Stimulated activated CD4-positive, alpha-beta T cell treated with anti-CD3 and anti-CD28 coated beads, Interleukin-2, amount 100 ng/mL, for 24 hours (primary cell): ENCODE data around the gene VEGFB.

Experiments
- DNase-seq, 2 donors: peaks; one replicate each; pipeline ENCODE4 v3.0.0-alpha.2; 2020

VEGFB gene

DNA sequence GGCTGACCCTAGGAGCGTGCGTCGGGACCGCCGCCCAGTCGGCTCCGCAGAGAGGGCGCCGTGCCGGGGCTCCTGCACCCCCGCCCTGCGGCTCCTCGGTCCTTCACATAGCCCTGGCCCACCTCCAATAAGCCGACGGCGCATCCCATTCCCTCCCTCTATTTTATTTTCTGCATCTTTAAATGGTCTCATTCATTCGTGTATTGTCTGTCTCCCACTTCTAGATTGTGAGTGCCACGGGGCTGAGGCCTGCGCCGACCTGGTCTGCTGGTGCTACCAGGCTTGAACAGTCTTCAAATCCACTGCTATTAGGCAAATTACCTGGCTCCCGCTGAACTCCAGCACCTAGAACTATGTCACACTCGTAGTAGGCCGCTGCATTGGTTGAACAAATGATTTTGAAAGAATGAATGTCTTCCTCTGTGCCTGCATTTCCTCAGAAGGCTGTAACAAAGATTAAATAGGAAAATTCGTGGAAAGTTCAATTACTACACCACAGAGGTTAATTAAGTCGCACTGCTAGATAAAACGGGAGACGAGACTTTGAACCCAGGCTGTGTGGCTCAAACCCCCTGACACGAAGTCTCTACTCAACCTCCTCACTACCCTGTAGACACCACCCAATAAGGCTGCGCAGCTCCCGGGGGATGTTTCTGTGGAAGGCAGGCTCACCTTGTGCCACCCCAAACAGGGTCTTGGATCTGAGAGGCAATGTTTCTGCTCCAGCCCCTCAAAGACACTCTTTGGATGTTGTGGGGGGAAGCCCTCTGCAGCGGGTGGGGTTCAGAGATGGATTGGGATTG, 13.5 kb downstream of the VEGFB start:
- no peak for DNase-seq

DNA sequence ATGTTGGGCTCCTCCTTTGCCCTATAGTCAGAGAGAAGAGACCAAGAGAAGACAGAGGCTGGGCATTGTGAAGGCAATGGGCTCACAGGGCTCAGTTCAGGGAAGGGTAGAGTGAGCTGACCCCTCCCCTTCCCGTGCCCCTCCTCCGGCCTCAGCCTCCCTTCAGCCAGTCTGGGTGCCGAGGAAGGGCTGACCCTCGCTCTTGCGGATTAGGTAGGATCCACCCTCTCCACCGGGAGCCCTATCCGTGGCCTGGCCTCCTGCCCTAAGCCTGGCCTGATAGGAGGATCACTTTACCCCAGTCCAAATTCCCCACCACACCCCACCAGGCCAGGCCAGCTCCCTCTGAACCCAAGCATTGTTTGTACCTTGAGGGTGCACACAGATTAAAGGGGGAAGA, 14.2 kb downstream of the VEGFB start:
- DNase-seq = no peak

DNA sequence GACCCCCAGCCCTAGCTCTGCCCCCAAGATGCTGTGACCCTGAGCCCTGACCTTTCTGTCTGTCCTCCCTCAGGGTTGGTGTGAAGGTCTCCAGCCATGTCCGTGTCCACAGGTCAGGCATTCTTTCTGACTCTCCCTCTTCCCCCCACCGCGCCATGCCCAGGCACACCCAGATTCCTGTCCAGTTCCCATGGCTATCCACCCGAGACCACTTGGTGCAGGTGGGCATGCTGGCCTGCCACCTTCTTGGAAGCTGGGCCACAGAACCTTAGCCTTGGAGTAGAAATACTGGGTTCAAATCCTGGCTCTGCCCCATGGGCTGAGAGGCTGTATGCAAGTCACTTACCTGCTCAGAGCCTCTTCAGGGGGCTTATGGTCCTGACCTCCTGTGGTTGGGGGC, 14.7 kb downstream of the VEGFB start:
- DNase-seq = no peak

DNA sequence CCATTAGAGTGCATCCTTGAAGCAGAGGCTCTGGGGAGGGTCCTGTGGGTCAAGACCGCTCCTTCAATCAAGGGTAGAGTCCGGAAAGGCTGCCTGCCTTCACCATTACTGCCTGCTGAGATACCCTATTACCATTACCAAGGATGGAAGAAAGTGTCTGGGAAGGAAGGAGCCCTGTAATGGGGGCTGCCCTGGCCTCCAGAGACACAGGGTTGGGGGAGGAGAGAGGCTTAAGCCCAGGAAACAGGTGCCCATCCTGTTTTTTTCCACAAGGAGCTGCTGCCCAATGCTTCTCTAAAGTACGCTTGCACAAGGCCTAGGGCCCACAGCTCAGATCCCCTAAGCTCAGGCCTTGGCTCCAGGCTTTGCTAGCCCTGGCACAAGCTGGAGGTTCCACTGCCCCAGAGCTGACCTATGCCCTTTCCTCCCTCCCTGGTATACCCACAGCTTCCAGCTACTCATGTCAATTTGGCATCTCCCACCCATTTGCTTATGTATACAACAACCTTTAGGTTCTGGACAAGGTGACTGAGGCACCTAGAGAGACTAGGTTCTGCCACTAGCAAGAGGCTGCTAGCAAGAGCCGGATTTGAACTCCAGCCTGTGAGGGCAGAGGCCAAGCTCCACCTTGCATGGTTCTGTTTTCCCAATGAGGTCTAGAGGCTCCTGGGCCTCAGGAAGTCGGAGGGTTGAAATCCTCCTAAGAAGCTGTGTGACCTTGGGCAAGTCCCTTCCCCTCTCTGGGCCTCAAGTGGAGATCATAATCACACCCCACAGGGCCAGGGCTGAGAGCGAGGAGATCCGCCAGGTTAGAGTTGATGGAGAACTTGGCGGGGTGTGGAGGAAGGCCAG, 15.4 kb downstream of the VEGFB start:
- no peak for DNase-seq

DNA sequence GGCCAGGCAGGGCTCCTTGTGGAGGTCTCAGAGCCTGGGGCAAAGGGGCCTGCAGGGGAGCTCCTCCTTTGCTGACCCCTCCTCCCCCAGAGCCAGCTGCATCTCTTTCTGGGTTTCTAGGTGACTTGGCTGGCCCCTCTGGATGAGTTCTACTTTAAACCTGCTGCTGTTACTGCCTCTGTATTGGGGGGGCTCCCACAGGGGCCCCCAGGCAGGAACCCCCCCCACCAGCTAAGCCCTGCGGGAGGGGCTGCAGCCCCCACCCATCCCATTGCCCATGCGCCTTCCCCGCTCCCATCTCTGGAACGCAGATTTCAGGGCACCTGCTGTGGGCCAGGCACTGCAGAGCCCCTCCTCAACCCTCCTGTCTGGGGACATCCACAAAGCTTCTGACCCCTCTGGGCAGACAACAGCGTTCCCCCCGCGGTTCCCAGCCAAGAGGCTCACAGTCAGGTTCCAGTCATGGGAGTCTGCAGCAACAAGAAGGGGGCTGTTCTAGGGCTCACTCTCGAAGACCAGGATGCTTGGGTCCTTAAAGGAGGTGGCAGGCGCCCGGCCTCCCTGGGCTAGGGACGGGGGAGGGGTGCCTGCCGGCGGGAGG, 16.1 kb downstream of the VEGFB start:
- DNase-seq = no peak

DNA sequence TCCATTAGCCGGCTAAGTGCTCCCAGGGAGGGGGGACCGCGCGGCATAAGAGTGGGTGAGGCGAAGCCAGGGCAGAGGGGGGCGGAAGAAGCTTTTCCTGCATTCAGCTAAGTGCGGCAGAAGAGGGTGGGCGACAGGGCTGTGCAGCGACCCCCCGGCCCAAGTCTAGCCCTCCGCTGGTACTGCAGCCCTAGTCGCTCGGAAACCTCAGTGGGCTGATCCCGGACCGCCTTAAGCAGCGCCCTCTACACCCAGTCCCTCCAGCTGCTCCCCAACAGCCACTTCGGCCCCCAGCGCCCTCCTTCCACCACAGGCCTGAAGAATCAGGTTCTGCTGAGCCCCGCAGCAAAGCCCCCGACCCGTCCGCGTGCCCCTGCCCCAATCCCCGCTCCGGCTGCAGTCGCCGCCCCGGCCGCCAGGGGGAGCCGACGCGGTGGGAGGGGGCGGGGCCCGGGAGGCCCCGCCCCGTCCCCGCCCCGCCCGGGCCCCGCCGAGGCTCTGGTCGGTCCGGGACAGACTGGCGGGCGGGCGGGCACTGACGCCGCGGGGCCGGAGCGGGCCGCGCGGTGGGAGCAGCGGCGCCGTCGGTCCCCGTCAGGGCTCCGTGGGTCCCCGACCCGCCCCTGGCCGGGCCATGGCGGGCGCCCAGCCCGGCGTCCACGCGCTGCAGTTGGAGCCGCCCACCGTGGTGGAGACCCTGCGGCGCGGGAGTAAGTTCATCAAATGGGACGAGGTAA, 16.8 kb downstream of the VEGFB start, which contains the start of gene PLCB3:
Gene PLCB3, plus strand, starts transcription at position 515 of the 737 bp plus-strand sequence. Its CDS starts 120 bp downstream, at position 635.
- peak; percentile 70 to 75 for DNase-seq

DNA sequence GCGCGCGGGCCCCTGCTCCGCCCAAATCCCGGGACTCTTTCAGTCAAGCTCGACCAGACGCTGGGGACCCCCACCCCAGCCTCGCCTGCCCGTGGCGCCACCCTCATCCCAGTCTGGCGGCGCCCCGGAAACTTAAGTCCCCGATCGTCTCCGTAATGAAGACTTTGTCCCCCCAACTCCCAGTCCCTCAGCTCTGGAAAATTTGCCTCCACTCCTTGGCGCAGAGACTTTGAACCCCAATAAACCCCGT, 17.3 kb downstream of the VEGFB start:
- DNase-seq = no peak

DNA sequence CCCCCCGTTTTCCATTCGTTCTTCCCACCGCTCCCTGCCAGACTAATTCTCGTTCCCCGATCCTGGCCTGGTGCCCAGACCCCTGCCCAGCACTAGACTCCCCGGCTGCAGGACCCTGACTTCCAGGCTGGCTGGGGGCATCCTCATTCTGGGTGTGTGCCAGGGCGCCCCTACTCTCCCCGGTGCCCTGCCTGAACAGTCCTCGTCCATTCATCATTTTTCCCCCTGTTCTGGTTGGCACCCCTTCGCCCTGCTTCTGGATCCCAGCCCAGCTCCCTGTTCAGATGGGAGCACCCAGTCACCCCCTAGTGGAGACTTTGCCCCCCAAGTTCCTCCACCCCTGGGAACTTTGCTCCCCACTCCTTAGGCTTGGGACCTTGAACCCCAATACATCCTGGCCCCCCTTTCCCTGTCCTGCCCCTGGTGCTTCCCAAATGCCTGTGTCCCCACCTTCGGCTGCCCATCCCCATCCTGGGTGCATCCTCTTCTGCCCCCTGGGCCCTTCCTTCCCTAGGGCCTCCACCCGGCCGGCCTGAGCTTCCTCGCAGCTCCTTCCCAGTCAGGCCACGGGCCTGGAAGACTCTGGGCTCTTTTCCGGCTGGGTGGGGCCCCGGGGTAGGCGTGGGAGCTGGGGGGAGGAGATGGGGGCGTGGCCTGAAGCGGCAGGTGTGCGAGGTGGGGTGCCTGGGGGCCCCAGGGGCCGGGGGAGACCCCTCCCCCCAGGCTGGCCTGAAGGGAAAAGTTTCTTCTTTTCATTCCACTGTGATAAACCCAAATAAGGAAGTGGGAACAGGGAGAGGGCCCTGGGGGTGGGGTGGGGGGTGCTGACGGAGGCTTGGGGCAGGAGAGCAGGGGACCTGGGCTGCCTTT, 17.9 kb downstream of the VEGFB start:
- DNase-seq = peak in 1 of 2 donors; percentile 52

DNA sequence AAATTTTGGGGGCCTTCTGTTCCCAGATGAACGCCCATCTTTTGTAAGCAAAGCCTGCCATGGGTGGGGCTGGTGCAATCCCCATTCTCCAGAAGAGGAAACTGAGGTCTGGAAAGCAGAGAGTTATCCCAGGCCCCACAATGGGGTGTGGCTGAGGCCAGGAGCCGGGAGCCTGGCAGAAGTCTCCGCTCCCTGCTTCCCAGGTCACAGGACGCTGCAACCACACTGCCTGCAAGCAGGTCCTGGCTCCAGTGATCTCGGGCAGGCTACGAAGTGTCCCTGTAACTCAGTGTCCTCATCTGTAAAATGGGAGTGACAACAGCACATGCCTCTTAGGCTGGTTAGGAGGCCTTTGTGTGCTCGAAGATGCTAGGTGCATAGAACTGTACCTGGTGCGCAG, 18.7 kb downstream of the VEGFB start:
- DNase-seq = no peak

DNA sequence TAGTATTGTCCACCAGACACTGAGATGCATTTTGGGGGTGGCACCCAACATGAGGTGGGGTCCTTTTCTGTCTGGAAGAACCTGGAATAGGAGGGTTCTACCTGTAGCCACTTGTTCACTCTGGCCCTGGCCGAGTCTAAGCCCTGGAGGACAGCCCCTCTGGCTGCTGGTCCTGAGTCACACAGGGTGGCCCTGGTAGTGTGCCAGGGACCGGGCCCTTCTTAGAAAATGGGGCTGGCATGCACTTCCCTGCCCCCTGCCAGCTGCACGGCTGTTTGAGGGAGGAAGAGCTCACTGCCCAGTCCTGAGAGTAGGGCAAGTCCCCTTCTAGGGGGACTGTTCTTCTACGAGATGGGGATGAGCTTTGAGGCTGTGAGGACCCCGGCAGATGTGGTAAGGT, 19.1 kb downstream of the VEGFB start:
- DNase-seq = no peak

DNA sequence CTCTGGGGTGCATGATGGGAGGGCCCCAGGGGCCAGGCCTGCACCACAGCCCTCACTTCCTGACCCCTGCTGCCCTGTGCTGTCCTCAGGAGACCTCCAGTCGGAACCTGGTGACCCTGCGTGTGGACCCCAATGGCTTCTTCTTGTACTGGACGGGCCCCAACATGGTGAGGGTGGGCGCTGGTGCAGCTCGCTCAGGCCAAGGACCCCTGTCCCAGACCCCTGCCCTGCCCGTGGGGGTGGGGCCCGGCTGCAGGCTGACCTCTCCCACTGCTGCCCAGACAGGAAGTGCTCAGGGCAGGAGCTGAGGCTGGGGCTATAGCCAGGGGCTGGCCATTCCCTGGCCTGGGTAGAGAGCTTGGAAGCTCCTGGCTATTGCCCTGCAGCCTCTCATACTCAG, 19.9 kb downstream of the VEGFB start:
- no peak for DNase-seq

DNA sequence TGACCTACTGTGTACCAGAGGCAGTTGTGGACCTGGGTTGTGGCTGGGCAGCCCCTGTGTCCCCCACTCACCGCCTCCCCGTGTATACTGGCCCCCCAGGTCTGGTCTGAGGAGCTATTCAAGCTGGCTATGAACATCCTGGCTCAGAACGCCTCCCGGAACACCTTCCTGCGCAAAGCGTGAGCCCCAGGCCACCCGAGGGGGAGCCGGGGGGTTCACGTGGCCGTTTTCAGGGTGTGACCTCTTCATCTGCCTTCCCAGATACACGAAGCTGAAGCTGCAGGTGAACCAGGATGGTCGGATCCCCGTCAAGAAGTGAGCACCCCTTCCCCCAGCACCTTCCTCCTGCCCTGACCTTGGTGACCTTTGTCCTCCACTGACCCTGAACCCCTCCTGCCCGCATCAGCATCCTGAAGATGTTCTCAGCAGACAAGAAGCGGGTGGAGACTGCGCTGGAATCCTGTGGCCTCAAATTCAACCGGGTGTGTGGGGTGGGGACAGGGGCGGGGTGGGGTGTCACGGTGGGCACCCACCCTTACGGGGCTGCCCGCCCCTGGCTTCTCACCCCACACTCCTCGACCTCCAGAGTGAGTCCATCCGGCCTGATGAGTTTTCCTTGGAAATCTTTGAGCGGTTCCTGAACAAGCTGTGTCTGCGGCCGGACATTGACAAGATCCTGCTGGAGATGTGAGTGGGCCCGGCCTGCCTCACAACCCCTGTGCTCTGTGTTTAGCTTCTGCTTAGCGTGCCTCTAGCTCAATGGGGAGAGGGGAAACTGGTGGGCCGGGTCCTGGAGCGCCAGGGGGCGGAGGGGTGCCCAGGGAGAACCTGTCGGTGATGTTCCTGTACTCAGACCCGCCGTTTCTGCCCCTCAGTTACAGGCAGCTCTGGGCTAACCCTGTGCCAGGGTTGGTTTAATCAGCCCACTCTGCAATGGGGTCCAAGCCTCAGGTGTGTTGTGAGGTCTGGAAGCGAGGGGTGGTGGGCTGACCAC, 21.0 kb downstream of the VEGFB start:
- no peak for DNase-seq

DNA sequence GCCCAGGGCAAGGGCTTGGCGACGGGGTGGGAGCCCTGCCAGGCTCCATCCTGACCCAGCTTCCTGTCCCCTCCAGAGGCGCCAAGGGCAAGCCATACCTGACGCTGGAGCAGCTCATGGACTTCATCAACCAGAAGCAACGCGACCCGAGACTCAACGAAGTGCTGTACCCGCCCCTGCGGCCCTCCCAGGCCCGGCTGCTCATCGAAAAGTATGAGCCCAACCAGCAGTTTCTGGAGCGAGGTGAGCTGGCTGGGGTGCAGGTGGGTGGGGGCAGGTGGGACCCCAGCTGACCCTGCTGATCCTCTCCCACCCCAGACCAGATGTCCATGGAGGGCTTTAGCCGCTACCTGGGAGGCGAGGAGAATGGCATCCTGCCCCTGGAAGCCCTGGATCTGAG, 21.9 kb downstream of the VEGFB start:
- DNase-seq = no peak

DNA sequence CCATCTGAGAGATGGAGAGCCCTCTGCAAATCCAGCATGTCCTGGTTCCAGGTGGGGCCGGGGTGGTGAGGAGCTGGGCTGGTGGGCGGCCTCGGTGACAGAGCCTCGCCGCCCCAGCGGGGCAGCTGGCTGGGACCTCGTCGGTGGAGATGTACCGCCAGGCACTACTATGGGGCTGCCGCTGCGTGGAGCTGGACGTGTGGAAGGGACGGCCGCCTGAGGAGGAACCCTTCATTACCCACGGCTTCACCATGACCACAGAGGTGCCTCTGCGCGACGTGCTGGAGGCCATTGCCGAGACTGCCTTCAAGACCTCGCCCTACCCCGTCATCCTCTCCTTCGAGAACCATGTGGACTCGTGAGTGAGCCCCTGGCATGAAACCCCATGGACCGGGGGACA, 24.0 kb downstream of the VEGFB start:
- DNase-seq = no peak

DNA sequence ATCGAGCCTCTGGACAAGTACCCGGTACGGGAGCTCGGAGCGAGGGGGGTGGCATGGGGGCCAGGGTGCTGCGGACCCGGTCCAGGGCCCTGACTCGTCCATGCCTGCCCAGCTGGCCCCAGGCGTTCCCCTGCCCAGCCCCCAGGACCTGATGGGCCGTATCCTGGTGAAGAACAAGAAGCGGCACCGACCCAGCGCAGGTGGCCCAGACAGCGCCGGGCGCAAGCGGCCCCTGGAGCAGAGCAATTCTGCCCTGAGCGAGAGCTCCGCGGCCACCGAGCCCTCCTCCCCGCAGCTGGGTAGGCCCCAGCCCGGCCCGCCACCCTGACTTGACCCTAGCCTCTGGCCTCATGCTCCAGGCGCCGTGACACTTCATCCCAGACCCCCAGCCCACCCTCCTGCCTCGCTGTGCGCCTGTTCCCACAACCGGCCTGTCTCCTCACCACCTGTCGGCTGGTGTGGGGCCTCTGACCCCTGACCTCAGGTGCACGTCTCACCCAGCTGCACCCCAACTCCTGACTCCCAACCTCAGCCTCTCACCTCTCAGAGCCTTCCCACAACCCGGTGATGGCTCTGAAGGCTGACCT, 24.7 kb downstream of the VEGFB start:
- DNase-seq = no peak

DNA sequence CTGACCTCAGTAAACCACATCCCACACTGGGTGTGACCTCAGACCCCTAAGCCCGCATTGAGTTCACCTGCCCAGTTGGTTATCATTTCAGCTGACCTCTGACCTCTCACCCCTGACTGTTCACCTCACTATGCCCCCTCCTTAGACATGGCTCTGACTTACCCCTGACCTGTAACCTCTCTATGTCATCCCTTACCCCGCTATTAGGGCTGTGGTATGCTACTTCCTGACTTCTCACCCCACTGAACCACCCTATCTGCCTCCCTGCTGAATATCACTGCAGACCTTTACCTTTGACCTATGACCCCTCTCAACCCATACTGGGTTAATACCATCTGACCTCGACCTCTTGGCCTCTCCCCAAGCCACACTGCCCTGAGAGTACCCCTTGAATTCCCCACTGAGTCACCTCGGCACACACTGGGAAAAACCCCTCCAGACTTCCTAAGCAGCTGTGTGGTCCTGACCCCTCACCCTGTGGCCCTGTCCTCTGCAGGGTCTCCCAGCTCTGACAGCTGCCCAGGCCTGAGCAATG, 25.2 kb downstream of the VEGFB start:
- no peak for DNase-seq

DNA sequence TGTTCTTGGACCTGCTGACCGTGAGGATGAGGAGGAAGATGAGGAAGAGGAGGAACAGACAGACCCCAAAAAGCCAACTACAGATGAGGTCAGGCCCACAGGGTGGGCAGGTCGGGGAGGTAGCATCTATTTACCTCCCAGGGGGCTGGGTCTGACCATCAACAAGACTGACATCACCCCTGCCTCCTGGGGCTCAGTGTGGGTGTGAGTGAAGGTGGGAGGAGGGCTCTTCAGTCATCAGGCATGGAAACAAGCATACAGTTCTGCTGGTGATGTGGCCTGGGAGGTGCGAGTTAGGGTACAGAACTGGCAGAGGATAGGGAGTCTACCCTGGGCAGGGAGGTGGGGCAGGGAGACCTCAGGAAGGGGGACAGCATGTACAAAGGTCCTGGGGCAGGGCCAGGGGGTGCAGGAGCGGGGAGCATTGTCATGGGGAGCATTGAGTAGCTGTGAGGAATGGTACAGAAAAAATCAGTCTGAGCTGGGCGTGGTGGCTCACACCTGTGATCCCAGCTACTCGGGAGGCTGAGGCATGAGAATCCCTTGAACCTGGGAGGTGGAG, 25.8 kb downstream of the VEGFB start:
- no peak for DNase-seq

DNA sequence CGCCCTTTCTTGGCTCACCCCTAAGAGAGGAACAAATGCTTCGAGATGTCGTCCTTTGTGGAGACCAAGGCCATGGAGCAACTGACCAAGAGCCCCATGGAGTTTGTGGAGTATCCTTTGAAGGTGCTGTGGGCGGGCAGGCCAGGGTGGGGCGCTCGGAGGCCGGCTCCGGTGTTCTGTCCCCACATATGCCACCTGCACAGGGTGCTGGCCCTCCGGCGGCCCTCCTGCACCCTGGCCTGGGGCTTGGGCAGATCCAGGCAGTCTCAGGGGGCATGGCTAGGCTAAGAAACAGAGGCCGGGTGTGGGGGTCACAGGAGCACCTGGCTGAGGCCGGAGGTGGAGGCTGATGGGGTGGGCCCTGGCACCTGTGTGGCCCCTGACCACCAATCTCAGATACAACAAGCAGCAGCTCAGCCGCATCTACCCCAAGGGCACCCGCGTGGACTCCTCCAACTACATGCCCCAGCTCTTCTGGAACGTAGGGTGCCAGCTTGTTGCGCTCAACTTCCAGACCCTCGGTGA, 27.2 kb downstream of the VEGFB start:
- no peak for DNase-seq

DNA sequence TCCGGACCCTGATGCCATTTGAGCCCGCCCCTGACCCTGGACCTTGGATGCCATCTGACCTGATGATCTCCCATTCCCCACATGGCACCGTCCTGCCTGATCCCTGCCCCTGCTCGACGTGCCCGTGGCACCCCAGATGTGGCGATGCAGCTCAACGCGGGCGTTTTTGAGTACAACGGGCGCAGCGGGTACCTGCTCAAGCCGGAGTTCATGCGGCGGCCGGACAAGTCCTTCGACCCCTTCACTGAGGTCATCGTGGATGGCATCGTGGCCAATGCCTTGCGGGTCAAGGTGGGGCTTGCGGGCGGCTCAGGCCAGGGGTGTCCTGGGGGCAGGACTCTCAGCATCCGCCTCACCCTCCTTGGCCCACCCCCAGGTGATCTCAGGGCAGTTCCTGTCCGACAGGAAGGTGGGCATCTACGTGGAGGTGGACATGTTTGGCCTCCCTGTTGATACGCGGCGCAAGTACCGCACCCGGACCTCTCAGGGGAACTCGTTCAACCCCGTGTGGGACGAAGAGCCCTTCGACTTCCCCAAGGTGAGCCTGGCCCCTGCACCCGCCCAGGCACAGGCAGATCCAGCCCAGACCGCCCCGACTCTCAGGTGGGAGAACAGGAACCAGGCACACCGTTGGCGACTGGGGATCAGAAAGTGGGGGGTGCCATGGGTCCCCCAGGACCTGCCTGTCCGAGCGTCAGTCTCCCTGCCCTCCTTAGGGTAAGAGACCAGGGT, 28.1 kb downstream of the VEGFB start:
- DNase-seq = no peak
